Osteoblast (primary cell): ENCODE data around the gene TOP2B. TPM values are rescaled to one million over a fixed set of nuclear protein-coding genes. Genes with fewer than 3 reads are reported as not detected.

ENCODE experiments used
- DNase-seq: peaks from one replicate; pipeline ENCODE4 v3.0.0; 2011; ENCODE audit warnings: low spot score, mixed read lengths; ENCODE audit not compliant: insufficient read length; ENCODE audit errors: missing footprints
- H2AFZ ChIP-seq: 2 replicates; pipeline ENCODE4 v1.6.0; 2011; ENCODE audit warnings: mild to moderate bottlenecking, low read length
- H3K27ac ChIP-seq: 2 replicates; pipeline ENCODE4 v1.5.1; 2011; ENCODE audit warnings: mild to moderate bottlenecking, low read depth, low read length, moderate library complexity
- H3K27me3 ChIP-seq: 2 replicates; pipeline ENCODE4 v1.6.0; 2012; ENCODE audit warnings: mild to moderate bottlenecking, control low read depth, inconsistent platforms, low read length, moderate library complexity; ENCODE audit not compliant: insufficient read depth
- H3K36me3 ChIP-seq: 2 replicates; pipeline ENCODE4 v1.5.1; 2011; ENCODE audit warnings: mild to moderate bottlenecking, low read length, control low read depth, moderate library complexity; ENCODE audit not compliant: insufficient read depth
- H3K4me1 ChIP-seq: 2 replicates; pipeline ENCODE4 v1.5.1; 2011; ENCODE audit warnings: mild to moderate bottlenecking, low read length, control low read depth, moderate library complexity; ENCODE audit not compliant: insufficient read depth
- H3K4me2 ChIP-seq: 2 replicates; pipeline ENCODE4 v1.6.0; 2011; ENCODE audit warnings: mild to moderate bottlenecking, low read length; ENCODE audit not compliant: insufficient read depth
- H3K4me3 ChIP-seq: fragments of 200-600 bp; sonication (generic); 3 replicates; pipeline ENCODE4 v1.5.1; 2012; ENCODE audit warnings: mild to moderate bottlenecking, low read length, inconsistent platforms; ENCODE audit not compliant: insufficient read depth
- H3K79me2 ChIP-seq: 2 replicates; pipeline ENCODE4 v1.6.0; 2012; ENCODE audit warnings: mild to moderate bottlenecking, low read length, control low read depth, inconsistent platforms; ENCODE audit not compliant: insufficient read depth
- H3K9me3 ChIP-seq: 2 replicates; pipeline ENCODE4 v1.5.1; 2011; ENCODE audit warnings: low read depth, low read length, control low read depth
- H4K20me1 ChIP-seq: 2 replicates; pipeline ENCODE4 v1.6.0; 2012; ENCODE audit warnings: mild to moderate bottlenecking, low read length, control low read depth; ENCODE audit not compliant: insufficient read depth
- total RNA-seq: library from RNA; depleted of rRNA; stranded (reverse); fragments of >200 nt; gene quantifications from 2 replicates; pipeline ENCODE4 v1.2.3, GENCODE V29; 2012
- TF ChIP-seq, protein P1 (sequence below): IDR thresholded peaks from 2 replicates; pipeline ENCODE4 v1.5.1; 2011; ENCODE audit warnings: mild to moderate bottlenecking, low read depth, low read length, moderate library complexity; ENCODE audit errors: extremely low read depth

Gene TOP2B
- total RNA-seq, 1 donor = 71.7 TPM

DNA sequence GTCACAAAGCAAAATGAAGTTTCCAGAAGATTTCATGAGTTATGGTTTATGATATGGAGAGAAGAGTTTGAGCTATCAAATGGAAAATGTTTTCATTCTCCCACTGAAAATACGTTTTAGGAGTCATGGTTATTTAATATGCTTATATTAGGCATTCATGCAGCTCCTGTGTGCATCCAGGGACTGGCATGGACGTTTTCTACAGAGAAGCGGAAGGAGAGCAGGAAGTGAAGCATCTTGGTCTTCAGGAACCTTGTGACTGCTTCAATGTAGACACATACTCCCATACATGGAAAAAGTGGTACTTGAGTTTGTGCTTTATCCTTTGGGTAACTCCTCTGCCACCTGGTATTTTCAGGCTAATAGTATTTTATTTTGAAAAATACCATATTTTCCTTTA, 43.3 kb upstream of the TOP2B start:
- Histone ChIP-seq H3K27me3 (no peaks in the 10 kb centered on the region), H3K4me3 (no peak overlapping the region), H4K20me1 (no peaks in the 10 kb centered on the region), H3K27ac (no peak overlapping the region), H3K4me1 (no peaks in the 10 kb centered on the region), H3K4me2 (no peak overlapping the region), H3K79me2 (no peaks in the 10 kb centered on the region), H3K36me3 (no peaks in the 10 kb centered on the region), H3K9me3 (no peaks in the 10 kb centered on the region), H2AFZ (no peak overlapping the region)
- TF ChIP-seq, protein P1, sequence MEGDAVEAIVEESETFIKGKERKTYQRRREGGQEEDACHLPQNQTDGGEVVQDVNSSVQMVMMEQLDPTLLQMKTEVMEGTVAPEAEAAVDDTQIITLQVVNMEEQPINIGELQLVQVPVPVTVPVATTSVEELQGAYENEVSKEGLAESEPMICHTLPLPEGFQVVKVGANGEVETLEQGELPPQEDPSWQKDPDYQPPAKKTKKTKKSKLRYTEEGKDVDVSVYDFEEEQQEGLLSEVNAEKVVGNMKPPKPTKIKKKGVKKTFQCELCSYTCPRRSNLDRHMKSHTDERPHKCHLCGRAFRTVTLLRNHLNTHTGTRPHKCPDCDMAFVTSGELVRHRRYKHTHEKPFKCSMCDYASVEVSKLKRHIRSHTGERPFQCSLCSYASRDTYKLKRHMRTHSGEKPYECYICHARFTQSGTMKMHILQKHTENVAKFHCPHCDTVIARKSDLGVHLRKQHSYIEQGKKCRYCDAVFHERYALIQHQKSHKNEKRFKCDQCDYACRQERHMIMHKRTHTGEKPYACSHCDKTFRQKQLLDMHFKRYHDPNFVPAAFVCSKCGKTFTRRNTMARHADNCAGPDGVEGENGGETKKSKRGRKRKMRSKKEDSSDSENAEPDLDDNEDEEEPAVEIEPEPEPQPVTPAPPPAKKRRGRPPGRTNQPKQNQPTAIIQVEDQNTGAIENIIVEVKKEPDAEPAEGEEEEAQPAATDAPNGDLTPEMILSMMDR = no peak
- no peak for DNase-seq

DNA sequence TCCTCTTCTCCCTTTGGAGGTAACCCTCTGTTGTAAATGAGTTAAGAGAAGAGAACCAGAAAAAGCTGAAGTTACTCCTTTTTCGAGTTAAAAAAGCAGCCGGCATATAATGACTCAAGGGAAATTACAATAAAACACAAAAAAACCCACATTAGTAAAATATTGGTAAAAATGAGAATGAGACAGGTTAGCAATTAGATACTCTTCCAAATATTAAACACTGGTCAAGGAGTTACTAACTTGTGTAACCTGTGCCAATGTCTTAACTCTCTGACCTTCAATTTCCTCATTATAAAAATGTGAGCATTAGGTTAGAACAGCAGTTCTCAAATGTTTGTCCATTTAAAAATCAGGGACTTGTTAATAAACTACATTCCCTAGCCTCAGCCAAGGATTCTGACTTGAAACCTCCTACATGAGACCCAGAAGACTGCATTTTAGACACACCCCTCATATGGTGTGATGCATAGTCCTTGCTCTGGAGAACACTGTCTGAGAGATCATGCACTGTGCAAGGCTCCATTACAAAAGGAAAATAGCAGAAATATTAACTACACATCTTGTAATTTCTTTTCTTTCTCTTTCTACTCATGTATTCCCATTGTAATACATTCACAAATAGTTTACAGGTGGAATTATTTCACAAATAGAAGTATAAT, 42.7 kb upstream of the TOP2B start:
- no peaks in the 10 kb centered on the region for H3K4me1 ChIP-seq
- no peak overlapping the region for H3K27ac ChIP-seq
- TF ChIP-seq, protein P1 = no peak
- no peak overlapping the region for H3K4me3 ChIP-seq
- no peaks in the 10 kb centered on the region for H3K36me3 ChIP-seq
- H2AFZ ChIP-seq = no peak overlapping the region
- DNase-seq = no peak
- no peaks in the 10 kb centered on the region for H3K9me3 ChIP-seq
- no peak overlapping the region for H3K4me2 ChIP-seq
- no peaks in the 10 kb centered on the region for H3K79me2 ChIP-seq
- no peaks in the 10 kb centered on the region for H4K20me1 ChIP-seq
- no peaks in the 10 kb centered on the region for H3K27me3 ChIP-seq

DNA sequence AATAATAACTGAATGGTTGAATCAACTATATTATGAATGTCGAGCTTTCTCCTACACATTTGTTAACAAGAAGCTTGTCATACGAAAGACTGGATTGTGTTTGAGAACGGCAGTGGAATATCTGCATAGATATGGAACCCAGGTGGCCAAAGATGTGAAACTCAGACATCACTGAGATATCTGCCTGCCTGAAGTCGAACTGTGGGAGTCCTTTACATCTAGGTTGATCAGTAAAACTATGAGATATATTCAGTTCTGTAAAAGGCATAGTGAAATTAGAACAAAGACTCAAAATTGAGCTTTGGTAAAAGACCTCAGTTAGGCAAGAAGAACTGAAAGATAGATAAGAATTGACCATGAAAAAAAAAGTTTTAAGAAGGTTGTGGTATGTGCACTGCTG, 41.5 kb upstream of the TOP2B start:
- H4K20me1 ChIP-seq = no peaks in the 10 kb centered on the region
- no peaks in the 10 kb centered on the region for H3K79me2 ChIP-seq
- H3K4me3 ChIP-seq = no peak overlapping the region
- H3K4me2 ChIP-seq = no peak overlapping the region
- H3K27ac ChIP-seq = no peak overlapping the region
- H3K36me3 ChIP-seq = no peaks in the 10 kb centered on the region
- TF ChIP-seq, protein P1 = no peak
- H3K4me1 ChIP-seq = no peaks in the 10 kb centered on the region
- no peak for DNase-seq
- no peaks in the 10 kb centered on the region for H3K9me3 ChIP-seq
- H2AFZ ChIP-seq = no peak overlapping the region
- no peaks in the 10 kb centered on the region for H3K27me3 ChIP-seq

DNA sequence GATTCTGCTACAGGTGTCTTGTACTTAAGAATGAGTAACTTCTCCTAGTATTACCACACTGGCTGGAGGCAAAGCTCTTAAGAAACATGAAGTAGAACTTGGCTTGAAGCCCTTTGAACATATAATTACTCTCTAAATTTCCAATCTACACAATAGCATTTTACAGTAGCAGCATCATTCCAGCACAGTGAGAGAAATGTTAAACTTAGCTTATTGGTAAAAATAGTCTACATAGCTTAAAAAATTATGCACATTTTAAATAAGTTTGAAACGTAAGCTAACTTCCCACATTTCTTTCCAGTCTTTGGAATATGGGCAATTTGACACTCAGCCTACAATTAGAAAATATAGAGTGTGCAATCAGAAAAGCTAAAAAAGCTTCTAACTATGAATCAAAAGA, 32.8 kb upstream of the TOP2B start:
- TF ChIP-seq, protein P1 = no peak
- no peak overlapping the region for H2AFZ ChIP-seq
- H3K4me3 ChIP-seq = no peak overlapping the region
- no peak overlapping the region for H3K4me2 ChIP-seq
- no peaks in the 10 kb centered on the region for H3K27me3 ChIP-seq
- no peaks in the 10 kb centered on the region for H3K79me2 ChIP-seq
- DNase-seq = no peak
- H3K9me3 ChIP-seq = no peaks in the 10 kb centered on the region
- H3K4me1 ChIP-seq = no peaks in the 10 kb centered on the region
- H4K20me1 ChIP-seq = no peaks in the 10 kb centered on the region
- no peaks in the 10 kb centered on the region for H3K36me3 ChIP-seq
- H3K27ac ChIP-seq = no peak overlapping the region
